H1 (cell line): ENCODE measurements around the gene INPP5A. TPM values are rescaled to one million over a fixed set of nuclear protein-coding genes. Genes with fewer than 3 reads are reported as not detected.

Experiments
- CTCF ChIA-PET: fragments of 300-600 bp; sonication (Branson Sonifier 250); formaldehyde crosslinking; loops from one replicate; lab custom pipeline; 2021; ENCODE audit not compliant: partially characterized antibody; lab: Charles Lee
- POLR2A ChIA-PET: fragments of 300-600 bp; sonication (Branson Sonifier 250); formaldehyde crosslinking; loops from one replicate; lab custom pipeline; 2021; ENCODE audit warnings: inconsistent platforms; ENCODE audit not compliant: partially characterized antibody; lab: Charles Lee
- DNase-seq, 2 experiments: peaks; one replicate each; pipeline versions ENCODE4 v3.0.0 to v3.0.0-alpha.2; 2010 to 2022; ENCODE audit warnings: low spot score in 2 of 2, low read depth in 1 of 2, mixed read lengths in 1 of 2
- FAIRE-seq: peaks from 2 replicates; lab custom pipeline; 2011; peaks lifted over from hg19 to GRCh38; lab: Jason Lieb, UNC
- H2AFZ ChIP-seq: 2 replicates; pipeline ENCODE4 v1.8.1; 2012; ENCODE audit warnings: low read length, inconsistent platforms
- H2AK5ac ChIP-seq: 2 replicates; pipeline ENCODE4 v1.6.1; 2013; ENCODE audit warnings: low read depth, low read length
- H2BK120ac ChIP-seq: replicated peaks from 2 replicates; pipeline ENCODE3; 2013; ENCODE audit warnings: low read depth, low read length, inconsistent platforms
- H2BK12ac ChIP-seq: 2 replicates; pipeline ENCODE4 v1.6.1; 2013; ENCODE audit warnings: low read depth, low read length
- H2BK15ac ChIP-seq: 2 replicates; pipeline ENCODE4 v1.6.1; 2013; ENCODE audit warnings: low read length
- H2BK20ac ChIP-seq: 2 replicates; pipeline ENCODE4 v1.6.1; 2013; ENCODE audit warnings: low read length
- H2BK5ac ChIP-seq: 2 replicates; pipeline ENCODE4 v1.6.1; 2013; ENCODE audit warnings: low read depth, low read length
- H3K14ac ChIP-seq: 2 replicates; pipeline ENCODE4 v1.6.1; 2013; ENCODE audit warnings: inconsistent platforms; ENCODE audit not compliant: insufficient read length
- H3K18ac ChIP-seq: 2 replicates; pipeline ENCODE4 v1.6.1; 2013; ENCODE audit warnings: low read length; ENCODE audit errors: extremely low read depth
- H3K23ac ChIP-seq: 2 replicates; pipeline ENCODE4 v1.6.1; 2013; ENCODE audit warnings: inconsistent platforms; ENCODE audit not compliant: insufficient read length
- H3K23me2 ChIP-seq: 2 replicates; pipeline ENCODE4 v1.6.1; 2013; ENCODE audit warnings: low read depth, low read length
- H3K27ac ChIP-seq: 2 replicates; pipeline ENCODE4 v1.6.1; 2011; ENCODE audit warnings: low read depth, low read length, inconsistent platforms
- H3K27me3 ChIP-seq, 4 experiments: replicated peaks in 1 of 4; 1 replicate in 1 of 4; 2 replicates in 3 of 4; pipeline versions ENCODE4 v1.6.1 to v1.8.1; 2011 to 2013; ENCODE audit warnings: low read length in 3 of 4, mild to moderate bottlenecking in 3 of 4, inconsistent platforms in 2 of 4, mixed read lengths in 2 of 4, moderate library complexity in 1 of 4; ENCODE audit not compliant: control insufficient read depth in 3 of 4, insufficient read depth in 3 of 4; ENCODE audit errors: extremely low read depth in 1 of 4
- H3K36me3 ChIP-seq, 4 experiments: 2 replicates each; pipeline versions ENCODE4 v1.6.1 to v1.8.1; 2011 to 2013; ENCODE audit warnings: mild to moderate bottlenecking in 4 of 4, low read length in 3 of 4, moderate library complexity in 2 of 4, control low read depth in 1 of 4, inconsistent platforms in 1 of 4; ENCODE audit not compliant: insufficient read depth in 4 of 4, control insufficient read depth in 2 of 4
- H3K4ac ChIP-seq: replicated peaks from 2 replicates; pipeline ENCODE3; 2013; ENCODE audit warnings: low read length, low read depth, mixed read lengths, inconsistent platforms; ENCODE audit not compliant: insufficient read length
- H3K4me1 ChIP-seq, 4 experiments: replicated peaks in 1 of 4; 1 replicate in 1 of 4; 2 replicates in 3 of 4; pipeline versions ENCODE4 v1.6.1 to v1.8.1; 2011 to 2013; ENCODE audit warnings: low read length in 3 of 4, inconsistent platforms in 2 of 4, mixed read lengths in 1 of 4; ENCODE audit not compliant: insufficient read depth in 4 of 4, control insufficient read depth in 3 of 4
- H3K4me2 ChIP-seq, 2 experiments: 2 replicates each; pipeline versions ENCODE4 v1.6.1 to v1.8.1; 2011 to 2013; ENCODE audit warnings: low read depth in 2 of 2, low read length in 2 of 2, control low read depth in 1 of 2, inconsistent platforms in 1 of 2, mild to moderate bottlenecking in 1 of 2; ENCODE audit not compliant: insufficient read depth in 1 of 2
- H3K4me3 ChIP-seq, 4 experiments: fragments of 200-600, 300-600 bp in 1 of 4; sonication (generic), shearing (Covaris generic), sonication (Bioruptor Twin) in 1 of 4; 2 replicates each; pipeline versions ENCODE4 v1.5.1 to v1.8.1; 2011 to 2016; ENCODE audit warnings: low read length in 4 of 4, low read depth in 3 of 4, control low read depth in 2 of 4, inconsistent platforms in 2 of 4, mild to moderate bottlenecking in 2 of 4, mixed read lengths in 1 of 4, moderate library complexity in 1 of 4; ENCODE audit not compliant: insufficient read depth in 2 of 4; ENCODE audit errors: extremely low read depth in 1 of 4
- H3K56ac ChIP-seq: replicated peaks from 2 replicates; pipeline ENCODE3; 2013; ENCODE audit warnings: low read depth, mild to moderate bottlenecking, mixed read lengths, low read length, inconsistent platforms; ENCODE audit not compliant: insufficient read length
- H3K79me1 ChIP-seq: 2 replicates; pipeline ENCODE4 v1.6.1; 2013; ENCODE audit warnings: low read depth, low read length, control low read depth
- H3K79me2 ChIP-seq, 2 experiments: 2 replicates each; pipeline versions ENCODE4 v1.6.1 to v1.8.1; 2012 to 2013; ENCODE audit warnings: low read length in 2 of 2, mild to moderate bottlenecking in 2 of 2, inconsistent platforms in 1 of 2; ENCODE audit not compliant: insufficient read depth in 2 of 2, control insufficient read depth in 1 of 2
- H3K9ac ChIP-seq, 4 experiments: replicated peaks in 1 of 4; 1 replicate in 1 of 4; 2 replicates in 3 of 4; pipeline versions ENCODE4 v1.6.1 to v1.8.1; 2011 to 2013; ENCODE audit warnings: low read depth in 3 of 4, low read length in 3 of 4, control low read depth in 2 of 4, mild to moderate bottlenecking in 2 of 4, moderate library complexity in 2 of 4, inconsistent platforms in 1 of 4; ENCODE audit errors: extremely low read depth in 1 of 4
- H3K9me3 ChIP-seq, 2 experiments: 2 replicates each; pipeline versions ENCODE4 v1.6.1 to v1.8.1; 2012 to 2013; ENCODE audit warnings: mild to moderate bottlenecking in 2 of 2, moderate library complexity in 2 of 2, control low read depth in 1 of 2, inconsistent platforms in 1 of 2, low read depth in 1 of 2, low read length in 1 of 2, mixed read lengths in 1 of 2; ENCODE audit not compliant: insufficient read depth in 2 of 2
- H4K20me1 ChIP-seq, 2 experiments: replicated peaks in 1 of 2; 2 replicates each; pipeline versions ENCODE3 to v1.8.1; 2011 to 2013; ENCODE audit warnings: inconsistent platforms in 2 of 2, low read length in 2 of 2, mild to moderate bottlenecking in 1 of 2; ENCODE audit not compliant: insufficient read depth in 2 of 2, control insufficient read depth in 1 of 2
- H4K5ac ChIP-seq: 2 replicates; pipeline ENCODE4 v1.6.1; 2013; ENCODE audit warnings: low read length, low read depth, mixed read lengths, inconsistent platforms; ENCODE audit not compliant: insufficient read length
- H4K8ac ChIP-seq: 2 replicates; pipeline ENCODE4 v1.8.0; 2013; ENCODE audit warnings: mild to moderate bottlenecking, moderate library complexity, low read length, inconsistent platforms; ENCODE audit not compliant: insufficient read depth; ENCODE audit errors: extremely low read depth
- H4K91ac ChIP-seq: replicated peaks from 2 replicates; pipeline ENCODE3; 2013; ENCODE audit warnings: low read length, mixed read lengths, inconsistent platforms; ENCODE audit not compliant: insufficient read length
- ATF2 ChIP-seq: IDR thresholded peaks from 2 replicates; pipeline ENCODE4 v1.6.1; 2012; ENCODE audit warnings: low read length, inconsistent platforms
- CBX8 ChIP-seq: fragments of 300-800, 300-1000 bp; sonication (generic); IDR thresholded peaks from 2 replicates; pipeline ENCODE4 v1.7.1; 2016; ENCODE audit warnings: low read depth, low read length, borderline replicate concordance
- CEBPB ChIP-seq: IDR thresholded peaks from 2 replicates; pipeline ENCODE4 v1.6.1; 2012; ENCODE audit warnings: low read depth, low read length
- CREB1 ChIP-seq: IDR thresholded peaks from 2 replicates; pipeline ENCODE4 v1.6.1; 2012; ENCODE audit warnings: inconsistent platforms
- EGR1 ChIP-seq: IDR thresholded peaks from 2 replicates; pipeline ENCODE4 v1.6.1; 2011; ENCODE audit warnings: low read depth, low read length, borderline replicate concordance
- GABPA ChIP-seq: IDR thresholded peaks from 2 replicates; pipeline ENCODE4 v1.6.1; 2011; ENCODE audit warnings: mild to moderate bottlenecking, low read length, moderate library complexity, borderline replicate concordance; ENCODE audit not compliant: insufficient read depth
- KDM4A ChIP-seq: IDR thresholded peaks from one replicate; pipeline ENCODE4 v1.7.1; 2012; ENCODE audit warnings: low read depth, mild to moderate bottlenecking, moderate library complexity, low read length, inconsistent platforms; ENCODE audit not compliant: severe bottlenecking
- NRF1 ChIP-seq: IDR thresholded peaks from 2 replicates; pipeline ENCODE4 v1.6.1; 2011; ENCODE audit warnings: mild to moderate bottlenecking, low read depth, low read length, improper control_type of control experiment
- POU5F1 ChIP-seq: IDR thresholded peaks from 2 replicates; pipeline ENCODE4 v1.6.1; 2011; ENCODE audit warnings: low read depth, mild to moderate bottlenecking, low read length, moderate library complexity
- RBBP5 ChIP-seq: IDR thresholded peaks from 2 replicates; pipeline ENCODE4 v1.7.1; 2012; ENCODE audit warnings: low read depth, mild to moderate bottlenecking, inconsistent platforms, low read length, moderate library complexity, borderline replicate concordance
- RXRA ChIP-seq: IDR thresholded peaks from 2 replicates; pipeline ENCODE4 v1.6.1; 2011; ENCODE audit warnings: low read depth, mild to moderate bottlenecking, low read length, moderate library complexity; ENCODE audit not compliant: insufficient read depth
- SIX5 ChIP-seq: IDR thresholded peaks from 2 replicates; pipeline ENCODE4 v1.6.1; 2011; ENCODE audit warnings: mild to moderate bottlenecking, low read depth, low read length
- ZNF274 ChIP-seq: IDR thresholded peaks from 2 replicates; pipeline ENCODE4 v1.7.0; 2012; ENCODE audit warnings: low read length, borderline replicate concordance; ENCODE audit errors: extremely low read depth
- whole genome bisulfite sequencing, 2 experiments: shearing (Covaris generic) in 1 of 2; methylation state at CpG; one replicate each; pipeline versions ENCODE4 v1.1.6 to v1.1.7; 2013 to 2015; ENCODE audit warnings: low lambda C conversion rate in 2 of 2, mixed read lengths in 2 of 2, inconsistent platforms in 1 of 2, low coverage in 1 of 2, missing lambda C conversion rate in 1 of 2; ENCODE audit not compliant: insufficient replicate concordance in 2 of 2, insufficient coverage in 1 of 2, insufficient read length in 1 of 2; ENCODE audit errors: extremely low coverage in 1 of 2, missing lambda C conversion rate in 1 of 2; 5-methylcytosine and 5-hydroxymethylcytosine counted together
- polyA plus RNA-seq, 7 experiments: library from polyadenylated mRNA; depleted of rRNA in 3 of 7; stranded (reverse) in 5 of 7; unstranded in 2 of 7; fragments of >200 nt in 5 of 7; fragments of 200-250 nt in 2 of 7; gene quantifications; 1 replicate in 5 of 7; 2 replicates in 1 of 7; 4 replicates in 1 of 7; pipeline versions ENCODE4 v1.2.1 to v1.2.3, GENCODE V29; 2011 to 2013; ENCODE audit warnings: missing spikeins in 2 of 7, mixed read lengths in 2 of 7
- total RNA-seq: library from RNA; stranded (reverse); fragmentation: NEBNext Ultra II Directional; extraction: Animal tissue kit (Norgen Biotek cat#: 25700); gene quantifications from 2 replicates; pipeline ENCODE4 v1.2.1, GENCODE V29; 2021

Gene INPP5A
- total and polyA plus RNA-seq, 2 of the 8 experiments (the other 6 are each of a cell fraction or from before 2014, with no cell fraction given) = 19.7 to 27.5 TPM

- peaks cover 2 to 11% of the 10 kb centered on the region in 2 experiments for H4K20me1 ChIP-seq
- no peak overlapping the region for H2AK5ac ChIP-seq
- H2BK12ac ChIP-seq = no peak overlapping the region
- no peak overlapping the region for H2AFZ ChIP-seq
- DNase-seq (no peak), FAIRE-seq (no peak)
- POLR2A ChIA-PET = interaction anchor here (1.1 kb wide), 1 partner anchor 8 kb away, joined by 3 read pairs; no protein-coding TSS in a partner anchor
- no peak overlapping the region for H3K9ac ChIP-seq
- no peak overlapping the region for H3K14ac ChIP-seq
- no peak overlapping the region for H4K91ac ChIP-seq
- no peak overlapping the region for H2BK5ac ChIP-seq
- H3K23me2 ChIP-seq = no peaks in the 10 kb centered on the region
- no peak overlapping the region for H3K56ac ChIP-seq
- H2BK20ac ChIP-seq = no peak overlapping the region
- no peak overlapping the region for H4K8ac ChIP-seq
- peaks cover 0 to 2% of the 10 kb centered on the region in 2 experiments; a peak in 2 of 4 replicates for H3K79me2 ChIP-seq
- no peak overlapping the region for H3K18ac ChIP-seq
- no peaks in the 10 kb centered on the region; the same call in 1 of the 2 replicates for H3K79me1 ChIP-seq
- H3K9me3 ChIP-seq = no peaks in the 10 kb centered on the region
- H3K4ac ChIP-seq = no peak overlapping the region
- H3K4me3 ChIP-seq = no peak overlapping the region
- H3K27ac ChIP-seq = no peak overlapping the region
- no peaks in the 10 kb centered on the region for H3K27me3 ChIP-seq
- no peak overlapping the region for H3K23ac ChIP-seq
- no peak overlapping the region for H2BK120ac ChIP-seq
- no peaks in the 10 kb centered on the region for H3K36me3 ChIP-seq
- 96 to 100% methylated on average over 1 to 5 of the region's 5 CpGs for WGBS, 2 experiments
- peaks cover 0 to 5% (median 4%) of the 10 kb centered on the region in 4 experiments; a peak in 5 of 7 replicates for H3K4me1 ChIP-seq
- CTCF ChIA-PET = interaction anchor here (0.7 to 1.1 kb wide), 3 partner anchors 9 to 16 kb away, joined by 3 to 5 read pairs (median 4); no protein-coding TSS in a partner anchor
- no peak overlapping the region for H2BK15ac ChIP-seq
- H4K5ac ChIP-seq = no peak overlapping the region
- no peak overlapping the region for H3K4me2 ChIP-seq
- TF ChIP-seq SIX5 (no peak), CBX8 (no peak), RBBP5 (no peak), NRF1 (no peak), ATF2 (no peak), ZNF274 (no peak), GABPA (no peak), CEBPB (no peak), CREB1 (no peak), KDM4A (no peak), EGR1 (no peak), RXRA (no peak), POU5F1 (no peak)
Measured at GRCh38 chr10:132582771-132583170, 45.2 kb downstream of the INPP5A start.
